Endodermal cell (in vitro differentiated cells): ENCODE data around the gene MTAP. TPM values are rescaled to one million over a fixed set of nuclear protein-coding genes. Genes with fewer than 3 reads are reported as not detected.

Source experiments
- DNase-seq: peaks from one replicate; pipeline ENCODE4 v3.0.0-alpha.2; 2017
- H3K27ac ChIP-seq: 2 replicates; pipeline ENCODE4 v1.5.1; 2013; ENCODE audit warnings: mild to moderate bottlenecking, low read depth, low read length, moderate library complexity
- H3K27me3 ChIP-seq: 2 replicates; pipeline ENCODE4 v1.6.1; 2013; ENCODE audit warnings: mild to moderate bottlenecking, low read length, moderate library complexity; ENCODE audit not compliant: insufficient read depth, control insufficient read depth, poor library complexity, severe bottlenecking
- H3K36me3 ChIP-seq: 2 replicates; pipeline ENCODE4 v1.7.0; 2013; ENCODE audit warnings: mild to moderate bottlenecking, low read length, moderate library complexity; ENCODE audit not compliant: control insufficient read depth, insufficient read depth
- H3K4me1 ChIP-seq: one replicate; pipeline ENCODE4 v1.7.0; 2013; ENCODE audit warnings: low read length; ENCODE audit not compliant: control insufficient read depth, insufficient read depth
- H3K4me3 ChIP-seq: 2 replicates; pipeline ENCODE4 v1.5.1; 2013; ENCODE audit warnings: mild to moderate bottlenecking, low read length, moderate library complexity
- H3K9ac ChIP-seq: 2 replicates; pipeline ENCODE4 v1.6.1; 2013; ENCODE audit warnings: mild to moderate bottlenecking, low read length, moderate library complexity; ENCODE audit not compliant: poor library complexity, severe bottlenecking; ENCODE audit errors: extremely low read depth
- H3K9me3 ChIP-seq: 2 replicates; pipeline ENCODE4 v1.6.1; 2013; ENCODE audit warnings: mild to moderate bottlenecking, low read length, moderate library complexity; ENCODE audit not compliant: control insufficient read depth
- H3K27ac Mint-ChIP-seq: 2 replicates; pipeline ENCODE4 v1.8.0; 2020; ENCODE audit warnings: mixed read lengths
- H3K27me3 Mint-ChIP-seq: 2 replicates; pipeline ENCODE4 v1.8.0; 2021; ENCODE audit warnings: mild to moderate bottlenecking, mixed read lengths; ENCODE audit not compliant: insufficient read depth
- H3K36me3 Mint-ChIP-seq: 2 replicates; pipeline ENCODE4 v1.8.0; 2020; ENCODE audit warnings: low read depth, mixed read lengths
- H3K4me1 Mint-ChIP-seq: 2 replicates; pipeline ENCODE4 v1.8.0; 2020; ENCODE audit warnings: mixed read lengths
- H3K4me3 Mint-ChIP-seq: 2 replicates; pipeline ENCODE4 v1.8.0; 2020; ENCODE audit warnings: mild to moderate bottlenecking, moderate library complexity, mixed read lengths
- H3K9me3 Mint-ChIP-seq: 2 replicates; pipeline ENCODE4 v1.8.0; 2020; ENCODE audit warnings: mild to moderate bottlenecking, mixed read lengths
- WGBS, 2 experiments: methylation state at CpG; one replicate each; pipeline versions ENCODE4 v1.1.5 to v1.1.7; 2013; ENCODE audit warnings: missing lambda C conversion rate in 2 of 2, mixed read lengths in 1 of 2; ENCODE audit not compliant: insufficient coverage in 1 of 2, insufficient read length in 1 of 2; 5-methylcytosine and 5-hydroxymethylcytosine counted together
- total RNA-seq, 2 donors: library from RNA; stranded (reverse); fragmentation: NEBNext Ultra II Directional in 1 of 2; extraction: Animal tissue kit (Norgen Biotek cat#: 25700) in 1 of 2; gene quantifications; 2 replicates in 1 of 2; 3 replicates in 1 of 2; pipeline ENCODE4 v1.2.1, GENCODE V29; 2021
- TF ChIP-seq, protein P1 (sequence below): fragments of 200-600 bp; sonication (generic); conservative IDR thresholded peaks from 2 replicates; pipeline ENCODE4 v1.5.0; 2021; ENCODE audit warnings: antibody characterized with exemption, mild to moderate bottlenecking

The MTAP gene
- total RNA-seq, 2 donors from 2014 or later, result 81.0 to 99.0 TPM

GRCh38 chr9:21848615-21849014, 46.2 kb downstream of the MTAP start:
- no peak overlapping the region for H3K9ac ChIP-seq
- H3K27me3 Mint-ChIP-seq, result no peaks in the 10 kb centered on the region
- no peak overlapping the region for H3K27ac Mint-ChIP-seq
- DNase-seq, result no peak
- no peaks in the 10 kb centered on the region for H3K27me3 ChIP-seq
- peaks cover 92% of the 10 kb centered on the region for H3K36me3 Mint-ChIP-seq
- peaks cover 70% of the 10 kb centered on the region for H3K36me3 ChIP-seq
- no peak overlapping the region for H3K27ac ChIP-seq
- H3K9me3 Mint-ChIP-seq, result peaks cover 58% of the 10 kb centered on the region
- no peak overlapping the region for H3K4me3 Mint-ChIP-seq
- peaks cover 51% of the 10 kb centered on the region for H3K9me3 ChIP-seq
- TF ChIP-seq, protein P1, sequence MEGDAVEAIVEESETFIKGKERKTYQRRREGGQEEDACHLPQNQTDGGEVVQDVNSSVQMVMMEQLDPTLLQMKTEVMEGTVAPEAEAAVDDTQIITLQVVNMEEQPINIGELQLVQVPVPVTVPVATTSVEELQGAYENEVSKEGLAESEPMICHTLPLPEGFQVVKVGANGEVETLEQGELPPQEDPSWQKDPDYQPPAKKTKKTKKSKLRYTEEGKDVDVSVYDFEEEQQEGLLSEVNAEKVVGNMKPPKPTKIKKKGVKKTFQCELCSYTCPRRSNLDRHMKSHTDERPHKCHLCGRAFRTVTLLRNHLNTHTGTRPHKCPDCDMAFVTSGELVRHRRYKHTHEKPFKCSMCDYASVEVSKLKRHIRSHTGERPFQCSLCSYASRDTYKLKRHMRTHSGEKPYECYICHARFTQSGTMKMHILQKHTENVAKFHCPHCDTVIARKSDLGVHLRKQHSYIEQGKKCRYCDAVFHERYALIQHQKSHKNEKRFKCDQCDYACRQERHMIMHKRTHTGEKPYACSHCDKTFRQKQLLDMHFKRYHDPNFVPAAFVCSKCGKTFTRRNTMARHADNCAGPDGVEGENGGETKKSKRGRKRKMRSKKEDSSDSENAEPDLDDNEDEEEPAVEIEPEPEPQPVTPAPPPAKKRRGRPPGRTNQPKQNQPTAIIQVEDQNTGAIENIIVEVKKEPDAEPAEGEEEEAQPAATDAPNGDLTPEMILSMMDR, result no peak
- no peaks in the 10 kb centered on the region for H3K4me1 ChIP-seq
- WGBS, 2 experiments, result 95 to 100% methylated on average over 2 to 4 of the region's 4 CpGs
- H3K4me1 Mint-ChIP-seq, result peaks cover 9% of the 10 kb centered on the region
- no peak overlapping the region for H3K4me3 ChIP-seq

- H3K36me3 ChIP-seq, result peaks cover 75% of the 10 kb centered on the region
- peaks cover 18% of the 10 kb centered on the region for H3K9me3 ChIP-seq
- Mint-ChIP-seq H3K36me3 (peaks cover 83% of the 10 kb centered on the region), H3K4me1 (peaks cover 15% of the 10 kb centered on the region), H3K4me3 (no peak overlapping the region), H3K9me3 (peaks cover 17% of the 10 kb centered on the region), H3K27ac (no peak overlapping the region), H3K27me3 (no peaks in the 10 kb centered on the region)
- DNase-seq, result no peak
- H3K27ac ChIP-seq, result no peak overlapping the region
- WGBS, 2 experiments, result 98 to 100% methylated on average over 1 to 3 of the region's 3 CpGs
- no peak overlapping the region for H3K9ac ChIP-seq
- H3K27me3 ChIP-seq, result no peaks in the 10 kb centered on the region
- no peak overlapping the region for H3K4me3 ChIP-seq
- TF ChIP-seq, protein P1, result no peak
- no peaks in the 10 kb centered on the region for H3K4me1 ChIP-seq
These were observed 50.3 kb downstream of the MTAP start for GRCh38 chr9:21852754-21853153.

DNA sequence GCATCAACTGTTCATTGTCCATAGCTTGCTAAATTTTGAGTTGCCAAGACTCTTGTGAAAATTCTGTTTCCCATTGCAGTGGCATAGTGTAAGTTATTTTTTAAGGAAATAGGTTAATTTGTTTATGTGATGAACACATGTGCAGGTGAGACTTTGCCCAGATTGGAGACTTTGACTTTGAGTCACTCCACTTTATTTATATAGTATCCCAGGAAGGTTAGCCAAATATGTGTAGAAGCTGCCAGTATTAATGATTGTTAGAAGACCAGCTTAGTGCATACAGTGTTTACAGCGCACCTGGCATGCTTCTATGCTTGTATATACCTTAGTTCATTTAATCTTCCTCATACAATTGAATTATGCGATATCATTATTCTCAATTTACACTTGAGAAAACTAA, 51.0 kb downstream of the MTAP start:
- no peak for DNase-seq
- 92% methylated on average over 2 of the region's 2 CpGs; no CpG with 5 or more reads in 1 of the 2 experiments for WGBS, 2 experiments
- no peak overlapping the region for H3K9ac ChIP-seq
- H3K27me3 ChIP-seq, result no peaks in the 10 kb centered on the region
- Mint-ChIP-seq H3K4me1 (peaks cover 15% of the 10 kb centered on the region), H3K27ac (no peak overlapping the region), H3K9me3 (peaks cover 10% of the 10 kb centered on the region), H3K4me3 (no peak overlapping the region), H3K27me3 (no peaks in the 10 kb centered on the region), H3K36me3 (peaks cover 83% of the 10 kb centered on the region)
- no peaks in the 10 kb centered on the region for H3K4me1 ChIP-seq
- no peak overlapping the region for H3K4me3 ChIP-seq
- TF ChIP-seq, protein P1, result no peak
- no peak overlapping the region for H3K27ac ChIP-seq
- H3K9me3 ChIP-seq, result peaks cover 18% of the 10 kb centered on the region
- peaks cover 76% of the 10 kb centered on the region for H3K36me3 ChIP-seq
